ENCODE results near the gene RHNO1. TPM values are rescaled to one million over a fixed set of nuclear protein-coding genes. Genes with fewer than 3 reads are reported as not detected.

Gene RHNO1
- total and polyA plus RNA-seq, 2 of the 4 experiments (the other 2 are of a cell fraction): 26.1 to 30.6 TPM

DNA sequence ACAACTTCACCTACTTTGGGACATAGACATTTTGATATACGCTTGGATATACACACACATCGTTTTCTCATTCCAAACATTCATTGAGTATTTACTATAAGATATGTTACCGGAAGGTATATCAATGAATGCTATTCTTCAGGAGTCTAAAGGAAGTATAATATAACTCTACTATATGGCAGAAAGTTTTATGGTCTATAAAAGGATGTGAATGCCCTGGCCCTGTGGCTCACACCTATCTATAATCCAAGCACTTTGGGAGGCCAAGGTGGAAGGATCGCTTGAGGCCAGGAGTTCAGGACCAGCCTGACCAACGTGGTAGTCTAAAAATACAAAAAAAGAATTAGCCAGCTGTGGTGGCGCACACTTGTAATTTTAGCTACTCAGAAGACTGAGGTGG lies 47.7 kb upstream of the RHNO1 start:
- BruUV-seq (replicated peaks): no TSS peak
- no peak overlapping the region for H2BK5ac ChIP-seq (ENCODE audit: low read depth, low read length, poor library complexity, severe bottlenecking)
- H3K27me3 ChIP-seq (ENCODE audit: control insufficient read depth, insufficient read depth, low read length): no peaks in the 10 kb centered on the region
- H3K4me1 ChIP-seq (ENCODE audit: control insufficient read depth, insufficient read depth, low read length): no peaks in the 10 kb centered on the region
- no peak overlapping the region for H2BK120ac ChIP-seq (ENCODE audit: low read depth, low read length)
- H2AK9ac ChIP-seq (replicated peaks; ENCODE audit: low read depth, low read length, poor library complexity): no peak overlapping the region
- no peak overlapping the region for H2BK20ac ChIP-seq (ENCODE audit: low read depth, low read length)
- H3K23ac ChIP-seq (ENCODE audit: low read depth, low read length): no peak overlapping the region
- no peak overlapping the region for H3K56ac ChIP-seq (ENCODE audit: extremely low read depth, insufficient read depth, low read length)
- POLR2A ChIA-PET (ENCODE audit: unreplicated experiment): no interaction called here
- no peak overlapping the region for H4K91ac ChIP-seq (ENCODE audit: insufficient read depth, low read depth, low read length)
- no peak overlapping the region for H2AK5ac ChIP-seq (ENCODE audit: low read depth, low read length)
- intact Hi-C loops (cut with micrococcal nuclease) (no loop called here), dilution Hi-C loops (cut with HindIII; ENCODE audit: low sequenced_read_pairs, unreplicated experiment) (no loop called here), in situ Hi-C loops (cut with MboI; ENCODE audit: low sequenced_read_pairs) (no loop called here)
- no peak overlapping the region for H2BK15ac ChIP-seq (ENCODE audit: low read depth, low read length)
- H3K79me1 ChIP-seq (ENCODE audit: low read depth in 1 of 2, low read length in 2 of 2): no peaks in the 10 kb centered on the region
- CTCF ChIA-PET: no interaction called here
- ATAC-seq (ENCODE audit: low read depth): no peak
- H4K5ac ChIP-seq (ENCODE audit: low read depth, low read length): no peak overlapping the region
- no peak overlapping the region for H3K9ac ChIP-seq (ENCODE audit: low read depth, low read length)
- no peak for DNase-seq
- peaks cover 36% of the 10 kb centered on the region for H3K36me3 ChIP-seq (ENCODE audit: control insufficient read depth, insufficient read depth, low read length)
- H3K9me1 ChIP-seq (ENCODE audit: insufficient read depth, low read length): 0 out of 2 replicates have a peak, but pooled peaks cover 2% of the 10 kb centered on the region
- no peak overlapping the region for H2AFZ ChIP-seq (replicated peaks; ENCODE audit: low read length, poor library complexity)
- H3K9me3 ChIP-seq (ENCODE audit: control insufficient read depth, insufficient read depth, low read length): no peaks in the 10 kb centered on the region
- no peak overlapping the region for H3K4ac ChIP-seq (ENCODE audit: low read depth, low read length)
- 80% methylated on average over 2 of the region's 6 CpGs; no CpG with 5 or more reads in 1 of the 2 experiments for WGBS, 2 experiments (ENCODE audit: extremely low coverage in 2 of 2, insufficient read length in 1 of 2)
- H3K18ac ChIP-seq (ENCODE audit: low read depth, low read length): no peak overlapping the region
- H3K4me3 ChIP-seq (ENCODE audit: insufficient read depth, low read depth, low read length): no peak overlapping the region
- no peak for TF ChIP-seq NFE2L2 (IDR thresholded peaks at IDR 0.05; ENCODE audit: low read depth, low read length)
- no peak for TF ChIP-seq USF2 (IDR thresholded peaks at IDR 0.05; ENCODE audit: low read depth, low read length)
- TF ChIP-seq RCOR1 (IDR thresholded peaks at IDR 0.05; ENCODE audit: insufficient replicate concordance, low read length): no peak
- TF ChIP-seq RFX5 (IDR thresholded peaks at IDR 0.05; ENCODE audit: low read depth, low read length): no peak
- TF ChIP-seq CEBPB (IDR thresholded peaks at IDR 0.05; ENCODE audit: low read depth, low read length): no peak
- no peak for TF ChIP-seq BHLHE40 (IDR thresholded peaks at IDR 0.05; ENCODE audit: low read depth, low read length)
- TF ChIP-seq MAZ (IDR thresholded peaks at IDR 0.05; ENCODE audit: borderline replicate concordance, low read depth, low read length): no peak
- no peak for TF ChIP-seq FOS (IDR thresholded peaks at IDR 0.05; ENCODE audit: low read depth, low read length)
- no peak for TF ChIP-seq CHD1 (IDR thresholded peaks at IDR 0.05; ENCODE audit: low read depth, low read length)
- TF ChIP-seq, protein P1, sequence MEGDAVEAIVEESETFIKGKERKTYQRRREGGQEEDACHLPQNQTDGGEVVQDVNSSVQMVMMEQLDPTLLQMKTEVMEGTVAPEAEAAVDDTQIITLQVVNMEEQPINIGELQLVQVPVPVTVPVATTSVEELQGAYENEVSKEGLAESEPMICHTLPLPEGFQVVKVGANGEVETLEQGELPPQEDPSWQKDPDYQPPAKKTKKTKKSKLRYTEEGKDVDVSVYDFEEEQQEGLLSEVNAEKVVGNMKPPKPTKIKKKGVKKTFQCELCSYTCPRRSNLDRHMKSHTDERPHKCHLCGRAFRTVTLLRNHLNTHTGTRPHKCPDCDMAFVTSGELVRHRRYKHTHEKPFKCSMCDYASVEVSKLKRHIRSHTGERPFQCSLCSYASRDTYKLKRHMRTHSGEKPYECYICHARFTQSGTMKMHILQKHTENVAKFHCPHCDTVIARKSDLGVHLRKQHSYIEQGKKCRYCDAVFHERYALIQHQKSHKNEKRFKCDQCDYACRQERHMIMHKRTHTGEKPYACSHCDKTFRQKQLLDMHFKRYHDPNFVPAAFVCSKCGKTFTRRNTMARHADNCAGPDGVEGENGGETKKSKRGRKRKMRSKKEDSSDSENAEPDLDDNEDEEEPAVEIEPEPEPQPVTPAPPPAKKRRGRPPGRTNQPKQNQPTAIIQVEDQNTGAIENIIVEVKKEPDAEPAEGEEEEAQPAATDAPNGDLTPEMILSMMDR (conservative IDR thresholded peaks at IDR 0.05; ENCODE audit: low read depth, low read length): no peak
- TF ChIP-seq MXI1 (IDR thresholded peaks at IDR 0.05; ENCODE audit: borderline replicate concordance, low read depth, low read length): no peak
- no peak for TF ChIP-seq ELK1 (IDR thresholded peaks at IDR 0.05; ENCODE audit: borderline replicate concordance, low read depth, low read length)
- TF ChIP-seq SMC3 (IDR thresholded peaks at IDR 0.05; ENCODE audit: low read depth, low read length): no peak
- TF ChIP-seq MAFK (IDR thresholded peaks at IDR 0.05; ENCODE audit: low read depth, low read length): no peak
- TF ChIP-seq POLR2A (IDR thresholded peaks at IDR 0.05; ENCODE audit: low read depth, low read length): no peak
- TF ChIP-seq RAD21 (IDR thresholded peaks at IDR 0.05; ENCODE audit: low read length): no peak
- no peak overlapping the region for H3K4me2 ChIP-seq (ENCODE audit: low read depth, low read length)
- no peak overlapping the region for H3K27ac ChIP-seq (ENCODE audit: insufficient read depth, low read length)
- no peak overlapping the region for H4K8ac ChIP-seq (ENCODE audit: low read depth in 2 of 2, low read length in 2 of 2)
- no peak overlapping the region for H3K14ac ChIP-seq (replicated peaks; ENCODE audit: low read depth, low read length)
- no peaks in the 10 kb centered on the region for H4K20me1 ChIP-seq (ENCODE audit: insufficient read depth, low read length)

Measured in IMR-90 (cell line).